H1 (cell line): ENCODE measurements around the gene KLF13. TPM values are rescaled to one million over a fixed set of nuclear protein-coding genes. Genes with fewer than 3 reads are reported as not detected.

ENCODE experiments used
- CTCF ChIA-PET: fragments of 300-600 bp; sonication (Branson Sonifier 250); formaldehyde crosslinking; loops from one replicate; lab custom pipeline; 2021; ENCODE audit not compliant: partially characterized antibody; lab: Charles Lee
- POLR2A ChIA-PET: fragments of 300-600 bp; sonication (Branson Sonifier 250); formaldehyde crosslinking; loops from one replicate; lab custom pipeline; 2021; ENCODE audit warnings: inconsistent platforms; ENCODE audit not compliant: partially characterized antibody; lab: Charles Lee
- DNase-seq, 2 experiments: peaks; one replicate each; pipeline versions ENCODE4 v3.0.0 to v3.0.0-alpha.2; 2010 to 2022; ENCODE audit warnings: low spot score in 2 of 2, low read depth in 1 of 2, mixed read lengths in 1 of 2
- FAIRE-seq: peaks from 2 replicates; lab custom pipeline; 2011; peaks lifted over from hg19 to GRCh38; lab: Jason Lieb, UNC
- H2AFZ ChIP-seq: 2 replicates; pipeline ENCODE4 v1.8.1; 2012; ENCODE audit warnings: low read length, inconsistent platforms
- H2AK5ac ChIP-seq: 2 replicates; pipeline ENCODE4 v1.6.1; 2013; ENCODE audit warnings: low read depth, low read length
- H2BK120ac ChIP-seq: replicated peaks from 2 replicates; pipeline ENCODE3; 2013; ENCODE audit warnings: low read depth, low read length, inconsistent platforms
- H2BK12ac ChIP-seq: 2 replicates; pipeline ENCODE4 v1.6.1; 2013; ENCODE audit warnings: low read depth, low read length
- H2BK15ac ChIP-seq: 2 replicates; pipeline ENCODE4 v1.6.1; 2013; ENCODE audit warnings: low read length
- H2BK20ac ChIP-seq: 2 replicates; pipeline ENCODE4 v1.6.1; 2013; ENCODE audit warnings: low read length
- H2BK5ac ChIP-seq: 2 replicates; pipeline ENCODE4 v1.6.1; 2013; ENCODE audit warnings: low read depth, low read length
- H3K14ac ChIP-seq: 2 replicates; pipeline ENCODE4 v1.6.1; 2013; ENCODE audit warnings: inconsistent platforms; ENCODE audit not compliant: insufficient read length
- H3K18ac ChIP-seq: 2 replicates; pipeline ENCODE4 v1.6.1; 2013; ENCODE audit warnings: low read length; ENCODE audit errors: extremely low read depth
- H3K23ac ChIP-seq: 2 replicates; pipeline ENCODE4 v1.6.1; 2013; ENCODE audit warnings: inconsistent platforms; ENCODE audit not compliant: insufficient read length
- H3K23me2 ChIP-seq: 2 replicates; pipeline ENCODE4 v1.6.1; 2013; ENCODE audit warnings: low read depth, low read length
- H3K27ac ChIP-seq: 2 replicates; pipeline ENCODE4 v1.6.1; 2011; ENCODE audit warnings: low read depth, low read length, inconsistent platforms
- H3K27me3 ChIP-seq, 4 experiments: replicated peaks in 1 of 4; 1 replicate in 1 of 4; 2 replicates in 3 of 4; pipeline versions ENCODE4 v1.6.1 to v1.8.1; 2011 to 2013; ENCODE audit warnings: low read length in 3 of 4, mild to moderate bottlenecking in 3 of 4, inconsistent platforms in 2 of 4, mixed read lengths in 2 of 4, moderate library complexity in 1 of 4; ENCODE audit not compliant: control insufficient read depth in 3 of 4, insufficient read depth in 3 of 4; ENCODE audit errors: extremely low read depth in 1 of 4
- H3K36me3 ChIP-seq, 4 experiments: 2 replicates each; pipeline versions ENCODE4 v1.6.1 to v1.8.1; 2011 to 2013; ENCODE audit warnings: mild to moderate bottlenecking in 4 of 4, low read length in 3 of 4, moderate library complexity in 2 of 4, control low read depth in 1 of 4, inconsistent platforms in 1 of 4; ENCODE audit not compliant: insufficient read depth in 4 of 4, control insufficient read depth in 2 of 4
- H3K4ac ChIP-seq: replicated peaks from 2 replicates; pipeline ENCODE3; 2013; ENCODE audit warnings: low read length, low read depth, mixed read lengths, inconsistent platforms; ENCODE audit not compliant: insufficient read length
- H3K4me1 ChIP-seq, 4 experiments: replicated peaks in 1 of 4; 1 replicate in 1 of 4; 2 replicates in 3 of 4; pipeline versions ENCODE4 v1.6.1 to v1.8.1; 2011 to 2013; ENCODE audit warnings: low read length in 3 of 4, inconsistent platforms in 2 of 4, mixed read lengths in 1 of 4; ENCODE audit not compliant: insufficient read depth in 4 of 4, control insufficient read depth in 3 of 4
- H3K4me2 ChIP-seq, 2 experiments: 2 replicates each; pipeline versions ENCODE4 v1.6.1 to v1.8.1; 2011 to 2013; ENCODE audit warnings: low read depth in 2 of 2, low read length in 2 of 2, control low read depth in 1 of 2, inconsistent platforms in 1 of 2, mild to moderate bottlenecking in 1 of 2; ENCODE audit not compliant: insufficient read depth in 1 of 2
- H3K4me3 ChIP-seq, 4 experiments: fragments of 200-600, 300-600 bp in 1 of 4; sonication (generic), shearing (Covaris generic), sonication (Bioruptor Twin) in 1 of 4; 2 replicates each; pipeline versions ENCODE4 v1.5.1 to v1.8.1; 2011 to 2016; ENCODE audit warnings: low read length in 4 of 4, low read depth in 3 of 4, control low read depth in 2 of 4, inconsistent platforms in 2 of 4, mild to moderate bottlenecking in 2 of 4, mixed read lengths in 1 of 4, moderate library complexity in 1 of 4; ENCODE audit not compliant: insufficient read depth in 2 of 4; ENCODE audit errors: extremely low read depth in 1 of 4
- H3K56ac ChIP-seq: replicated peaks from 2 replicates; pipeline ENCODE3; 2013; ENCODE audit warnings: low read depth, mild to moderate bottlenecking, mixed read lengths, low read length, inconsistent platforms; ENCODE audit not compliant: insufficient read length
- H3K79me1 ChIP-seq: 2 replicates; pipeline ENCODE4 v1.6.1; 2013; ENCODE audit warnings: low read depth, low read length, control low read depth
- H3K79me2 ChIP-seq, 2 experiments: 2 replicates each; pipeline versions ENCODE4 v1.6.1 to v1.8.1; 2012 to 2013; ENCODE audit warnings: low read length in 2 of 2, mild to moderate bottlenecking in 2 of 2, inconsistent platforms in 1 of 2; ENCODE audit not compliant: insufficient read depth in 2 of 2, control insufficient read depth in 1 of 2
- H3K9ac ChIP-seq, 4 experiments: replicated peaks in 1 of 4; 1 replicate in 1 of 4; 2 replicates in 3 of 4; pipeline versions ENCODE4 v1.6.1 to v1.8.1; 2011 to 2013; ENCODE audit warnings: low read depth in 3 of 4, low read length in 3 of 4, control low read depth in 2 of 4, mild to moderate bottlenecking in 2 of 4, moderate library complexity in 2 of 4, inconsistent platforms in 1 of 4; ENCODE audit errors: extremely low read depth in 1 of 4
- H3K9me3 ChIP-seq, 2 experiments: 2 replicates each; pipeline versions ENCODE4 v1.6.1 to v1.8.1; 2012 to 2013; ENCODE audit warnings: mild to moderate bottlenecking in 2 of 2, moderate library complexity in 2 of 2, control low read depth in 1 of 2, inconsistent platforms in 1 of 2, low read depth in 1 of 2, low read length in 1 of 2, mixed read lengths in 1 of 2; ENCODE audit not compliant: insufficient read depth in 2 of 2
- H4K20me1 ChIP-seq, 2 experiments: replicated peaks in 1 of 2; 2 replicates each; pipeline versions ENCODE3 to v1.8.1; 2011 to 2013; ENCODE audit warnings: inconsistent platforms in 2 of 2, low read length in 2 of 2, mild to moderate bottlenecking in 1 of 2; ENCODE audit not compliant: insufficient read depth in 2 of 2, control insufficient read depth in 1 of 2
- H4K5ac ChIP-seq: 2 replicates; pipeline ENCODE4 v1.6.1; 2013; ENCODE audit warnings: low read length, low read depth, mixed read lengths, inconsistent platforms; ENCODE audit not compliant: insufficient read length
- H4K8ac ChIP-seq: 2 replicates; pipeline ENCODE4 v1.8.0; 2013; ENCODE audit warnings: mild to moderate bottlenecking, moderate library complexity, low read length, inconsistent platforms; ENCODE audit not compliant: insufficient read depth; ENCODE audit errors: extremely low read depth
- H4K91ac ChIP-seq: replicated peaks from 2 replicates; pipeline ENCODE3; 2013; ENCODE audit warnings: low read length, mixed read lengths, inconsistent platforms; ENCODE audit not compliant: insufficient read length
- CHD2 ChIP-seq: IDR thresholded peaks from 2 replicates; pipeline ENCODE4 v1.6.1; 2012; ENCODE audit warnings: low read length, improper control_type of control experiment
- HDAC6 ChIP-seq: IDR thresholded peaks from one replicate; pipeline ENCODE4 v1.7.1; 2012; ENCODE audit warnings: low read depth, mild to moderate bottlenecking, inconsistent platforms, low read length, moderate library complexity
- RXRA ChIP-seq: IDR thresholded peaks from 2 replicates; pipeline ENCODE4 v1.6.1; 2011; ENCODE audit warnings: low read depth, mild to moderate bottlenecking, low read length, moderate library complexity; ENCODE audit not compliant: insufficient read depth
- WGBS, 2 experiments: shearing (Covaris generic) in 1 of 2; methylation state at CpG; one replicate each; pipeline versions ENCODE4 v1.1.6 to v1.1.7; 2013 to 2015; ENCODE audit warnings: low lambda C conversion rate in 2 of 2, mixed read lengths in 2 of 2, inconsistent platforms in 1 of 2, low coverage in 1 of 2, missing lambda C conversion rate in 1 of 2; ENCODE audit not compliant: insufficient replicate concordance in 2 of 2, insufficient coverage in 1 of 2, insufficient read length in 1 of 2; ENCODE audit errors: extremely low coverage in 1 of 2, missing lambda C conversion rate in 1 of 2; 5-methylcytosine and 5-hydroxymethylcytosine counted together
- long read RNA-seq, 2 experiments: library from RNA in 1 of 2; library from capped mRNA in 1 of 2; stranded (forward); transcript quantifications; one replicate each; pipeline ENCODE4 v2.0.0, GENCODE V29; 2021; ENCODE audit warnings: inconsistent platforms in 1 of 2
- polyA minus RNA-seq, 3 experiments: library from RNA; depleted of rRNA, polyadenylated mRNA; stranded (reverse); fragments of >200 nt; gene quantifications; 1 replicate in 2 of 3; 2 replicates in 1 of 3; pipeline ENCODE4 v1.2.3, GENCODE V29; 2011
- polyA plus RNA-seq, 7 experiments: library from polyadenylated mRNA; depleted of rRNA in 3 of 7; stranded (reverse) in 5 of 7; unstranded in 2 of 7; fragments of >200 nt in 5 of 7; fragments of 200-250 nt in 2 of 7; gene quantifications; 1 replicate in 5 of 7; 2 replicates in 1 of 7; 4 replicates in 1 of 7; pipeline versions ENCODE4 v1.2.1 to v1.2.3, GENCODE V29; 2011 to 2013; ENCODE audit warnings: missing spikeins in 2 of 7, mixed read lengths in 2 of 7
- total RNA-seq: library from RNA; stranded (reverse); fragmentation: NEBNext Ultra II Directional; extraction: Animal tissue kit (Norgen Biotek cat#: 25700); gene quantifications from 2 replicates; pipeline ENCODE4 v1.2.1, GENCODE V29; 2021
- TF ChIP-seq, protein P1 (sequence below): IDR thresholded peaks from 2 replicates; pipeline ENCODE4 v1.6.1; 2012; ENCODE audit warnings: low read length, inconsistent platforms
- TF ChIP-seq, protein P2 (sequence below): IDR thresholded peaks from 2 replicates; pipeline ENCODE4 v1.6.1; 2011; ENCODE audit warnings: low read length, improper control_type of control experiment

The KLF13 gene
- total RNA-seq (32.4 and 33.4 TPM in 2 replicates), polyA plus RNA-seq (2011; rRNA removed) (15.7 and 18.3 TPM in 2 replicates), polyA minus RNA-seq (2011; rRNA and poly(A)+ RNA removed) (15.4 and 21.4 TPM in 2 replicates)
- polyA plus RNA-seq (2011; cell fraction: cytosol; rRNA removed), result 16.2 TPM
- 17.3 TPM for polyA plus RNA-seq (2011; cell fraction: nucleus; rRNA removed)
- 21.5 to 39.3 TPM (median 24.4 TPM) in 4 replicates for polyA plus RNA-seq (2012, experiment 1 of 2)
- 13.0 TPM for polyA plus RNA-seq (2012, experiment 2 of 2)
- 34.5 TPM for polyA plus RNA-seq (2013, experiment 1 of 2)
- polyA plus RNA-seq (2013, experiment 2 of 2), result 37.8 TPM
- polyA minus RNA-seq (2011; cell fraction: cytosol; rRNA and poly(A)+ RNA removed), result 21.7 TPM
- 10.9 TPM for polyA minus RNA-seq (2011; cell fraction: nucleus; rRNA and poly(A)+ RNA removed)
- long read RNA-seq, experiment 1, full-length matches to known transcripts, result 3 of 24 reads
- long read RNA-seq, experiment 1, partial matches to known transcripts, result 0 of 24 reads
- long read RNA-seq, experiment 1, other reads (novel, unspliced or antisense), result 21 of 24 reads
- long read RNA-seq, experiment 2, partial matches to known transcripts, result 0 of 5 reads
- long read RNA-seq, experiment 2, other reads (novel, unspliced or antisense), result 5 of 5 reads

DNA sequence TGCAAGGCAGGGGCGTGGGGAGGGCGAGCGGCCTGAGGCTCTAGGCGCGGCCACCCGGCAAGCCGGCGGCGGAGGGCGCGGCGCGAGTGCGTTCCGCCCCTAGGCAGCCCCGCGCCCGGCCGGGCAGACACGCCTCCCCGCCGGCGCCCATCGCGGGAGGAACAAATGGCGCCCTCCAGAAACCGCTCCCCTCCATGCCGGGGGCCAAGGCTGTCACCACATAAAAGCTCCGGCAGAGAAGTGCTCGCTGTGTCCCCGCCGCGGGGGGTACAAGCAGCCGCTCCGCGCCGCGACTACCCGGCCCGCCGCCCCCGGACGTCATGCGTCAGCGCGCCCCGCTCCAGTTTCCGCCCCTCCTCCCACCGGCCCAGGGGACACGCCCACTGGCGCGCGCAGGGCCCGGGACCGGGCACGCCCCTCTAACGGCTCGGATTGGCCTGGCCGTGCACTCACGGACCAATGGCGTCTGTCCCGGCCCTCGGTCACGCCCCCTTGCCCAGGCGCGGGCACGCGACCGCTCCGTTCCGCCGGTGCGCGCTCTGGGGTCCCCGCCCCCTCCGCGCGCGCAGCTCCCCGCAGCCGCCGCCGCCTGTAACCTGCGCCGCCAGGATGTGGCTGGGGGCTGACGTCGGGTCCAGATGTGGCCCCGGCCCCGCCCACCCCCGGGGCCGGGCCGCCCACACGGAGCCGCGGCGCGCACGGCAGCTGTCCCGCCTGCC is at the start of gene KLF13:
Gene KLF13 (plus strand): TSS at position 680 of the 719 bp plus-strand sequence. CDS start 378 bp downstream, outside the sequence.
- peaks cover 0 to 7% (median 3%) of the 10 kb centered on the region in 4 experiments; a peak in 3 of 7 replicates for H3K27me3 ChIP-seq
- no peak within 1 kb of the TSS for H3K23ac ChIP-seq
- peak within 1 kb of the TSS; percentile 55; the same call in 1 of the 2 replicates for H3K27ac ChIP-seq
- H2BK5ac ChIP-seq, result peak within 1 kb of the TSS; percentile 90; the same call in 1 of the 2 replicates
- H3K4ac ChIP-seq, result no peak within 1 kb of the TSS
- 0% methylated on average over 1 of the region's 99 CpGs; no CpG with 5 or more reads in 1 of the 2 experiments for WGBS, 2 experiments
- no peak within 1 kb of the TSS for H2BK20ac ChIP-seq
- H2AK5ac ChIP-seq, result no peak within 1 kb of the TSS
- H3K56ac ChIP-seq, result peak within 1 kb of the TSS; percentile 26
- H2BK12ac ChIP-seq, result no peak within 1 kb of the TSS
- peak within 1 kb of the TSS in 3 of 4 experiments; percentile 25 to 80 (median 52); a peak in 5 of 7 replicates for H3K9ac ChIP-seq
- DNase-seq, result peak; percentile 90 to 99
- H2AFZ ChIP-seq, result no peak within 1 kb of the TSS
- H3K23me2 ChIP-seq, result peaks cover 15% of the 10 kb centered on the region; the same call in 1 of the 2 replicates
- H2BK120ac ChIP-seq, result no peak within 1 kb of the TSS
- peaks cover 14 to 15% of the 10 kb centered on the region in 2 experiments for H4K20me1 ChIP-seq
- FAIRE-seq, result no peak
- peaks cover 3 to 17% (median 8%) of the 10 kb centered on the region in 4 experiments for H3K4me1 ChIP-seq
- no peaks in the 10 kb centered on the region for H3K36me3 ChIP-seq
- peaks cover under 1 to 2% of the 10 kb centered on the region in 2 experiments; a peak in 1 of 4 replicates for H3K9me3 ChIP-seq
- H3K4me3 ChIP-seq, result peak within 1 kb of the TSS; percentile 73 to 83 (median 76)
- peak within 1 kb of the TSS; percentile 81 to 87 for H3K4me2 ChIP-seq
- H4K5ac ChIP-seq, result peak within 1 kb of the TSS; percentile 17
- H4K8ac ChIP-seq, result peak within 1 kb of the TSS; percentile 73
- H3K14ac ChIP-seq, result no peak within 1 kb of the TSS
- peaks cover 3 to 19% of the 10 kb centered on the region in 2 experiments for H3K79me2 ChIP-seq
- no peak within 1 kb of the TSS for H2BK15ac ChIP-seq
- POLR2A ChIA-PET, result interaction anchor here (1.0 to 2.0 kb wide), 6 partner anchors 14 to 39 kb away, joined by 3 to 7 read pairs (median 4); no protein-coding TSS in a partner anchor
- no peak within 1 kb of the TSS for H4K91ac ChIP-seq
- CTCF ChIA-PET, result interaction anchor here (0.6 to 3.3 kb wide), 3 partner anchors 14 to 162 kb away, joined by 3 to 10 read pairs (median 3); no protein-coding TSS in a partner anchor
- peaks cover 12% of the 10 kb centered on the region for H3K79me1 ChIP-seq
- H3K18ac ChIP-seq, result peak within 1 kb of the TSS; percentile 60
- no peak for TF ChIP-seq HDAC6
- TF ChIP-seq RXRA, result no peak
- TF ChIP-seq, protein P1, sequence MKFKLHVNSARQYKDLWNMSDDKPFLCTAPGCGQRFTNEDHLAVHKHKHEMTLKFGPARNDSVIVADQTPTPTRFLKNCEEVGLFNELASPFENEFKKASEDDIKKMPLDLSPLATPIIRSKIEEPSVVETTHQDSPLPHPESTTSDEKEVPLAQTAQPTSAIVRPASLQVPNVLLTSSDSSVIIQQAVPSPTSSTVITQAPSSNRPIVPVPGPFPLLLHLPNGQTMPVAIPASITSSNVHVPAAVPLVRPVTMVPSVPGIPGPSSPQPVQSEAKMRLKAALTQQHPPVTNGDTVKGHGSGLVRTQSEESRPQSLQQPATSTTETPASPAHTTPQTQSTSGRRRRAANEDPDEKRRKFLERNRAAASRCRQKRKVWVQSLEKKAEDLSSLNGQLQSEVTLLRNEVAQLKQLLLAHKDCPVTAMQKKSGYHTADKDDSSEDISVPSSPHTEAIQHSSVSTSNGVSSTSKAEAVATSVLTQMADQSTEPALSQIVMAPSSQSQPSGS, result no peak
- TF ChIP-seq CHD2, result peak; percentile 7; the same call in 1 of the 2 replicates
- TF ChIP-seq, protein P2, sequence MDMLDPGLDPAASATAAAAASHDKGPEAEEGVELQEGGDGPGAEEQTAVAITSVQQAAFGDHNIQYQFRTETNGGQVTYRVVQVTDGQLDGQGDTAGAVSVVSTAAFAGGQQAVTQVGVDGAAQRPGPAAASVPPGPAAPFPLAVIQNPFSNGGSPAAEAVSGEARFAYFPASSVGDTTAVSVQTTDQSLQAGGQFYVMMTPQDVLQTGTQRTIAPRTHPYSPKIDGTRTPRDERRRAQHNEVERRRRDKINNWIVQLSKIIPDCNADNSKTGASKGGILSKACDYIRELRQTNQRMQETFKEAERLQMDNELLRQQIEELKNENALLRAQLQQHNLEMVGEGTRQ, result no peak
